Measurements from ENCODE around the gene LARP1B. TPM values are rescaled to one million over a fixed set of nuclear protein-coding genes. Genes with fewer than 3 reads are reported as not detected.

The LARP1B gene
- total and polyA plus RNA-seq, 2 of the 8 experiments (the other 6 are each of a cell fraction or from before 2014, with no cell fraction given) = 10.6 to 47.0 TPM

- peak; percentile 69 for TF ChIP-seq CHD7 (IDR thresholded peaks at IDR 0.05; ENCODE audit: insufficient replicate concordance, low read length)
- TF ChIP-seq TEAD4 (IDR thresholded peaks at IDR 0.05; ENCODE audit: low read depth, low read length) = peak; percentile 15; the same call in 1 of the 2 replicates
- 0 out of 2 replicates have a peak, but pooled peaks have one; percentile 56 for TF ChIP-seq SP1 (IDR thresholded peaks at IDR 0.05; ENCODE audit: low read depth, low read length)
- peak; percentile 36 for TF ChIP-seq NANOG (IDR thresholded peaks at IDR 0.05; ENCODE audit: insufficient read depth, low read depth, low read length, poor library complexity, severe bottlenecking)
These were observed 5.5 kb upstream of the LARP1B start (continued) for GRCh38 chr4:128055441-128056206.

All from H1 (cell line).